HAP-1 (cell line): Measurements from ENCODE around the gene ENC1.

Source experiments
- DNase-seq, 2 experiments: peaks; one replicate each; pipeline ENCODE4 v3.0.0-alpha.2; 2016 to 2020; ENCODE audit warnings: low spot score in 2 of 2
- H3K27me3 ChIP-seq: fragments of 250-450 bp; sonication (Bioruptor Pico); 2 replicates; pipeline ENCODE4 v1.5.1; 2020; ENCODE audit warnings: low read depth, mild to moderate bottlenecking, moderate library complexity
- H3K36me3 ChIP-seq: fragments of 250-450 bp; sonication (Bioruptor Pico); replicated peaks from 2 replicates; pipeline ENCODE4 v1.5.1; 2020; ENCODE audit warnings: mild to moderate bottlenecking
- H3K4me1 ChIP-seq: fragments of 250-450 bp; sonication (Bioruptor Pico); 2 replicates; pipeline ENCODE4 v1.5.1; 2020; ENCODE audit warnings: mild to moderate bottlenecking
- H3K4me3 ChIP-seq: fragments of 250-450 bp; sonication (Bioruptor Pico); 2 replicates; pipeline ENCODE4 v1.5.1; 2020; ENCODE audit warnings: mild to moderate bottlenecking, moderate library complexity
- H3K9me3 ChIP-seq: fragments of 250-450 bp; sonication (Bioruptor Pico); 2 replicates; pipeline ENCODE4 v1.5.1; 2020; ENCODE audit warnings: mild to moderate bottlenecking, moderate library complexity
- in situ Hi-C: fragments of 300-500 bp; cut with MboI; formaldehyde crosslinking; loops from 3 replicates; pipeline ENCODE4 v1.14.3; 2020; ENCODE audit warnings: low sequenced_read_pairs, inconsistent platforms, mixed read lengths

The ENC1 gene

DNA sequence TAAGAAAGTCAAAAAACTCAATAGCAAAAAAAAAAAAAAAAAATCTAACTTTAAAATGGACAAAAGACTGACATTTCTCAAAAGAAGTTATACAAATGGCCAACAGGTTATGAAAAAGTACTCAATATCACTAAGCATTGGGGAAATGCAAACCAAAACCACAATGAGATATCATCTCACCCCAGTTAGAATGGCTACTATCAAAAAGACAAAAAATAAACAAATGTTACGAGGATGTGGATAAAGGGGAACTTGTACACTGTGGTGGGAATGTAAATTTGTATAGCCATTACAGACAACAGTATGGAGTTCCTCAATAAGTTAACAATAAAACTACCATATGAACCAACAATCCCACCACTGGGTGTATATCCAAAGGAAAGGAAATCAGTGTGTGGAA is 37.2 kb downstream of the ENC1 start:
- Histone ChIP-seq H3K27me3 (peaks cover 2% of the 10 kb centered on the region; the same call in 1 of the 2 replicates), H3K9me3 (no peaks in the 10 kb centered on the region), H3K4me1 (no peaks in the 10 kb centered on the region), H3K36me3 (no peaks in the 10 kb centered on the region), H3K4me3 (no peak overlapping the region)
- in situ Hi-C loops: no loop called here
- DNase-seq: no peak

DNA sequence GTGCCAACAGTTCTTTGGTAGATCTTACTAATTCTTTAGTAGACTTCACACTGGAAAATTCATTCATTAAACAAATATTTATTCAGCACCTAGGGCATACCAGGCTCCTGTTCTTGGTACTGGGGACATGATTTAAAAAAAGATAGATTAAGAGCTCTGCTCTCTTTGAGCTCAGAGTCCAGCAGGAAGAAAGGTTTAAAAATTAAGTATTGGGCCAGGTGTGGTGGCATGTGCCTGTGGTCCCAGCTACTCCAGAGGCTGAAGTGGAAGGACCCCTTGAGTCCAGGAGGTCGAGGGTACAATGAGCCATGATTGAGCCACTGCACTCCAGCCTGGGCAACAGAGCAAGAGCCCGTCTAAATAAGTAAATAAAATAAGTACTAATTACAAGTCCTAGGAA is 41.4 kb downstream of the ENC1 start:
- Histone ChIP-seq H3K36me3 (no peaks in the 10 kb centered on the region), H3K4me1 (no peaks in the 10 kb centered on the region), H3K27me3 (0 out of 2 replicates have a peak, but pooled peaks cover 2% of the 10 kb centered on the region), H3K9me3 (no peaks in the 10 kb centered on the region), H3K4me3 (no peak overlapping the region)
- DNase-seq: no peak
- in situ Hi-C loops: no loop called here

DNA sequence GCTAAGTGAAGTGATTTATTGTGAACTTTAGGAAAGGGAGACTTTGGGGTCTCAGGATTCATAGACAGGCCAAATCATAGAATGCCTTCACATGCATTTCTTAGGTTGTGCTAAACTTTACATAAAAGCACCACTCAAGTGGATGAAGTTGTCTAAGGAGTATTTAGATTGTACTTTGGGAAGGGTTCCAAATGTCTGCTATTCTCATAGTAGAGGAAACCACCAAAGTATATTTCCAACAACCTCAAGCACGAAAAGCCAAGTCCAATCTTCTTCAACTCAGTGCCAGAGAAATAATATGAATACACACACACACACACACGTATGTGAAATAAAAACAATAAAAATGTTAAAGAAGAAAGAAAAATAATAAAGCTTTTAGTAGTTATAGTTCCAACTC is 41.8 kb downstream of the ENC1 start:
- no peaks in the 10 kb centered on the region for H3K4me1 ChIP-seq

DNA sequence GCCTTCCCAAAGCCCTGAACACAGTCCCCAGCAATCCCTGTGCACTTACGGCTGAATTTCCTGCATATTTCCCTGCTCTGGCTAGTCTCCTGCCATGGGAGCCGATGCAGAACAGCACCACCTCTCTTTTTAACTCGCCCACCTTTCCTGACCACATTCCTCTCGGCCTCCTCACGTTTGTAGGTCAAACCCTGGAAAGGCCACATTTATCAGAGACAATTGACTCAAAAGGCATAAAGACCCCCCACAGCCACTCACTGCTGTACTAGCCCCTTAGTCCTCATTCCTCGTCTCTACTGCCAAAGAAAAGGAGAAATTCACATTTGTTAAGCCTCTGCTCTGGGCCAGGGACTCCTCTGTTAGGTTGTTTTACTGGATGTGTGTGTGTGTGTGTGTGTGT is 43.6 kb downstream of the ENC1 start:
- no peaks in the 10 kb centered on the region for H3K36me3 ChIP-seq
- no peak for DNase-seq
- no peaks in the 10 kb centered on the region for H3K9me3 ChIP-seq
- no peak overlapping the region for H3K4me3 ChIP-seq
- H3K27me3 ChIP-seq: peaks cover 2% of the 10 kb centered on the region; the same call in 1 of the 2 replicates
- no peaks in the 10 kb centered on the region for H3K4me1 ChIP-seq
- in situ Hi-C loops: no loop called here

More for the DNA sequence above, 41.8 kb downstream of the ENC1 start:
- no peaks in the 10 kb centered on the region for H3K9me3 ChIP-seq
- no peak overlapping the region for H3K4me3 ChIP-seq
- in situ Hi-C loops: no loop called here
- no peak for DNase-seq
- H3K27me3 ChIP-seq: 0 out of 2 replicates have a peak, but pooled peaks cover 2% of the 10 kb centered on the region
- H3K36me3 ChIP-seq: no peaks in the 10 kb centered on the region

DNA sequence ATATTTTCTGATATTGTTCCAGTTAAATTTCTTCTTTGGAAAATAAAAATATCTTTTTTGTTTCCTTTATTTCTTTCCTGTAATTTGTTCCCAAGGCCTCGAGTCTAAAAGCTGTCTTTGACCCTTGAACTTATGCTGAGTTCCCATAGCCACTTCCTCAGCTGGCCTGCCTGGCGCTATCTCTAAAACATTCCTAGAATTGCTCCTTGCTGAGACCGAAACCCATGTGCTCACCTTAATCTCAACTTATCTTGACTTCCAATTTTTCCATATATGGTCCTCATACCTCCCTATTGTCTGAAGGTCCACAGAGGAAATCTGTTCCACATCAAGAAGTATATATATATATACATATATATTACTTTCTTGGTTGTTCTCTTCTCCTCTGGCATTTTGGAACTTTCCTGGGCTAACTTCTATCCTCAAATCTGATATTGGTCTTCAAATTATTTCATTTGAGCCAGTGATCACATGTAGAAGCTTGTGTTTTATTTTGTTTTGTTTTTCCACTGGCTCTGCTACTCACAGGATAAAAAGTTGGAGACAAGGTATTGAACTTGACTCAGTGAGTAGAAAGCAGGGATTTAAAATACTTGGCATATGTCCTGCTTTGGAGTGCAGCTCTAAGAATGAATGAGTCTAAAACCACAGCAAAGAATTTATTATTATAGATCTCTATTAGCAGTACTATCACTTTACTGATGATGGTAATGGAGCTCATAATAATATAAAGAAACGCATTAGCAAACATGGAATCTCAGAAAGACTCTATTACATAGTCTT is 45.2 kb downstream of the ENC1 start:
- H3K9me3 ChIP-seq: no peaks in the 10 kb centered on the region
- no peaks in the 10 kb centered on the region for H3K36me3 ChIP-seq
- no peak for DNase-seq
- no peak overlapping the region for H3K4me3 ChIP-seq
- in situ Hi-C loops: no loop called here
- peaks cover 2% of the 10 kb centered on the region; the same call in 1 of the 2 replicates for H3K27me3 ChIP-seq
- no peaks in the 10 kb centered on the region for H3K4me1 ChIP-seq

DNA sequence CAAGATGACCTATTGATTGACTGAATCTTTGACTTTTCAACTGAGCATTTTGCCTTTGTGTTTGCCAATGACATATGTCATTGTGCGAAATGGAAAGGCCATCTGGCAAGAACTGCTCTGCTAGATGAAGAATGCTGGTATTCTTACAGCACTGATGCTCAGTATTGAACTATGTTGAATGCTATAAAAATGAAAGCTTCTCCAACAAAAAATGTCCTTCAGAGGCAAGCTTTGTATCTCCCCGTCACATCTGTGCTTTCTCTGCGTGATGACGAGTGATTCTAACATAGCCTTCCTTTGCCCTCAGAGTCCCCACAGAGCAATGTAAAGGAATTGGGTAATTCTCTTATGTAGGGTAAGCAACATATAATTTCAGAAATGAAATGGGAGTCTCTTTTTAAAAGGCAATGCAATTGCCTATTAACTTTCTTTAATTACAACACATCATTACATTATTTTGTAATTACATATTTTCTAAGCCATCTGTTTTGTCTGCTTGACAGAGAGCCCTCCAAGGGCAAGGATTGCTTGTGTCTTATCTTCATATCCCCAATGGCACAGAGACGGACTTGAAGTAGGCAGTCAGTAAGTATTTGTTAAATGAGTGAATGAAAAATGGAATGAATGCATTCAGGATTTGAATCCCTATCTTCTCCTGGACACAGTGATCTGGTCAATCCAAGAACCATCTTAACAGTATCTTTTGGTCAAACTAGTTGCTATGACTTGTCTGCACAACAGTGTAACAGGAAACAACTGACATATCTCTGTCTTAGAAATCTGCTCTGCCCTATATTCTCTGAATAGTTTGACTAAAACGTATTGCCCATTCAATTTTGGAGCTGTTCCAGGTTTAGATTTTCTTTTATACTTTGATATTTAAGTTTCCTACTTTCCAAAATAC is 46.1 kb downstream of the ENC1 start:
- Histone ChIP-seq H3K4me3 (no peak overlapping the region), H3K27me3 (peaks cover 3% of the 10 kb centered on the region), H3K36me3 (no peaks in the 10 kb centered on the region), H3K4me1 (no peaks in the 10 kb centered on the region), H3K9me3 (no peaks in the 10 kb centered on the region)
- no peak for DNase-seq
- in situ Hi-C loops: no loop called here

DNA sequence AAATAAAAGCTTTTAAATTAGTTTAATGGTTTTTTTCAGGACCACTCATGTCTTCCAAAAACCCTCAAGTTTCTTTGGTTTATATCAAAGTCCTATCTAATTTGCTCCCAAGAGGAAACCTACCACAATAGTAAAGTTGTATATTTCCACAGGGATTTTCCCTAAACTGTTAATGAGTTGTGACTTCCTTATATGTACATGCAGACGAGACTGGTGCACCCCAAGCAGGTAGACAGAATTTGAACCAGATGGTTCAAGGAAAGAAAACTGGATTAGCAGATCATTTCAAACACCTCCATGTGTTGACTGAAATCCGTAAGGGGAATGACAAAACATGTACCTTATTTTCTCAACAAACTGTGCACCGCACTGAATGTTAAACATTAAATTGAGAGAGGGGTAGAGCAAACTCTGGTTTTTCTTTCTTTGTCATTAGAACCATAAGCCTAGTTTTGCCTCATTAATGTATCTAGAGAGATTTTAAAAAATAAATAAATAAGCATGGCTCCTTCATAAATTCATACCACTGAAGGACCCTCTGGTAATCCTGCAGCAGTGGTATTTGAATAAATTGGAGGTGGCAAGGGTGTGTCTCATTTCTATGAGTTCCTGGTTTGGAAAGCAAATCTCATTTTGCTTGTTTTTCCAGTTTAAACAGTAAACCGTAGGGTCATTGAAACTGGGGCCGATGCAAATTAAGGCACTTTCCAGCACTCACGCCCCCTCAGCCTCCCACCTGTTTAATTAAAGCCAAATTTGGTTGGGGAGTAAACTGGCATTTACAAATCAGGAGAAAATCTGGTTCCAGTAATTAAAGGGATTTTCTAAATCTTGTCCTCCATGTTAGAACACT is 51.1 kb downstream of the ENC1 start:
- Histone ChIP-seq H3K36me3 (no peaks in the 10 kb centered on the region), H3K27me3 (peaks cover 3% of the 10 kb centered on the region), H3K4me1 (no peaks in the 10 kb centered on the region), H3K4me3 (no peak overlapping the region), H3K9me3 (no peaks in the 10 kb centered on the region)
- DNase-seq: no peak
- in situ Hi-C loops: no loop called here

DNA sequence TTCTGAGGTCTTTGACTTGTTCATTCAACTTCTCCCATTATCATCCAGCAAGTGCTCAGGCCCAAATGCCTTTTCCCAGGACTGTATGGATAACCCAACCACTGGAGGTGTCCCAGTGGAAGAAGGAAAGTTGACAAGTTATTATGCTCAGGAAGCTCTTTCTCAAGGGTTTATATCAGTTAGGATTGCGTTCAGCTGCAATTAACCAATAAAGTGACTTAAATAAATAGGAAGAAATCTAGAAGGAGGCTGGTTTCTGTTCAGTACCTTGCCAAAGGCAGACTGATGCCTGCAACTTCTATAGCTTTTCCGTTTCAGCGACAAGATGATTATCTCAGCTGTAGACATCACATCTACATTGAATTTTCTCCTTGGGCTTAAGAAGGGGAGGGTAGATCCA is 52.1 kb downstream of the ENC1 start:
- DNase-seq: no peak
- in situ Hi-C loops: no loop called here
- no peaks in the 10 kb centered on the region for H3K36me3 ChIP-seq
- H3K27me3 ChIP-seq: peaks cover 3% of the 10 kb centered on the region
- H3K4me1 ChIP-seq: no peaks in the 10 kb centered on the region
- H3K4me3 ChIP-seq: no peak overlapping the region
- H3K9me3 ChIP-seq: no peaks in the 10 kb centered on the region

DNA sequence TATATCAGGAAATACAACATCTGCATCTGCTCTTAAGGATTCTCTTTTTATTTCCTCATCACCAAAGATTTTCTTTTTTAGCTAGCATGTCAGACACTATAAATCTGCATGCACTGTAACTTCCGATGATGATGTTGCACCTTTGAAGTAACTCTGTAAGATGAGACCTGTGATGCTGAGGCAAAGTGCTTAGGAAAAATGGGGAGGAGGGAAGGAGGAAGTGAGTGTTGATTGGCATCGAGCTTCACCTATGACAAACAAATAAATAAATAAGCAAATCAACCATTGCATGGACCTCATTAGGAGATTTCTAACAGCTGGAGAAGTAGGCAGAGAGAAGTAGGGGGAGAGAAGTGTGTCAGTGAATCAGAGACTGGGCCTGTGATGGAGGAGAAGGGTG is 52.6 kb downstream of the ENC1 start:
- no peaks in the 10 kb centered on the region for H3K36me3 ChIP-seq
- H3K9me3 ChIP-seq: no peaks in the 10 kb centered on the region
- in situ Hi-C loops: no loop called here
- peaks cover 3% of the 10 kb centered on the region for H3K27me3 ChIP-seq
- no peak for DNase-seq
- H3K4me1 ChIP-seq: no peaks in the 10 kb centered on the region
- H3K4me3 ChIP-seq: no peak overlapping the region

DNA sequence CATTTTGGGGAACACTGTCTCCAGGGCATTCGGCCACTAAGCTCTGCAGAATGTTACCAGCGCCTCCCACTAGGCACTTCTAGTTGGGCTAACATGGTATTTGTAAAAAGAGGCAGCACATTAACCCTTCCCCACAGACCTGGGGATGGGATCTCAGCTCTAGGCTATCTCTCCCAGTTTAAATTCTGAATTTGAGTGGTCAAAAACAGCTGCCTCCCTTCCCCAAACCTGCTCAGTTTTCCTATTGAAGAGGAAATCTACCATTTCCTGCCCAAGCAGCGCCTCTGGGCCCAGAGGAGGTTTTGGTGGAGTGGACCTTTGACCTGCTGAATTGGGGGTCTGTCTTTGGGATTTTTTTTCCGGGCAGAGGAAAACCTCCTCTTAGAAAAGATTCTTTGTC is 53.2 kb downstream of the ENC1 start:
- no peaks in the 10 kb centered on the region for H3K4me1 ChIP-seq
- in situ Hi-C loops: no loop called here
- H3K27me3 ChIP-seq: peaks cover 3% of the 10 kb centered on the region; the same call in 1 of the 2 replicates
- H3K36me3 ChIP-seq: no peaks in the 10 kb centered on the region
- no peak overlapping the region for H3K4me3 ChIP-seq
- DNase-seq: no peak
- no peaks in the 10 kb centered on the region for H3K9me3 ChIP-seq

DNA sequence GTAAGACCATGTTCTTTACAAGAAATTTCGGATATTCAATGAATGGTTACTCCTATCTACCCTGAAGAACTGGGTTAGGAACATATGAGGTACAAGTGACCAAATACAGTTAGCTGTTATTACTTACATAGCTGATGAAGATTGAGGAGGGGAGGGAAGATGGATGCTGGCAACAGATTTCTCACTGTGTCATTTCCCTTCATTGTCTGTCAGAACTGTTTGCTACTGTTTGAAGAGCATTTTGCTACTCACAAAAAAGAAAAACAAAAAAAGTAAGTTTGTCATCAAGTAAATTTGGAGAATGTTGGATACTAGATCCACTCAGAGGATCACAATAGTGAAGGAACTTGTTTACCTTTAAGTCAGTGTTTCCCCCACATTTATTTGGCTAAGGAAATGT is 53.7 kb downstream of the ENC1 start:
- Histone ChIP-seq H3K9me3 (no peaks in the 10 kb centered on the region), H3K36me3 (no peaks in the 10 kb centered on the region), H3K27me3 (peaks cover 3% of the 10 kb centered on the region; the same call in 1 of the 2 replicates), H3K4me1 (no peaks in the 10 kb centered on the region), H3K4me3 (no peak overlapping the region)
- in situ Hi-C loops: no loop called here
- DNase-seq: no peak

DNA sequence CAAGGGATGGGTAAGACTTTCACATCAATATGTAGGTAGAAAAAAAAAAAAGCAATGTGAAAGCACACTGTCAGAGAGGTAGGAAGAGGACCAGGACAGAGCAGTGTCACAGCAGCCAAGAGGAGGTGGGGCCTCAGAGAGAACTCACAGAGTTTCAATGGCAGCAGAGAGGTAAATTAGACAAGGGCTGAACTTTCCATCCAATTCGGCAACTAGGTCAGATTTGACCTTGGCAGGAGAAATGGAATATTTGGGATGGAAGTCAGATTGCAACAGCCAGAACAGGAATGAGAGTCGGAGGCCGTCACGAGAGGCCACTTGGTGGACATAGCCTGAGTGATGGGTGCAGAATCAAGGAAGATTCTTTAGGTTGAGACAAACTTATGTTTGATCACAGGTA is 57.7 kb downstream of the ENC1 start:
- H3K9me3 ChIP-seq: no peaks in the 10 kb centered on the region
- DNase-seq: no peak
- H3K4me1 ChIP-seq: no peaks in the 10 kb centered on the region
- in situ Hi-C loops: no loop called here
- no peak overlapping the region for H3K4me3 ChIP-seq
- H3K27me3 ChIP-seq: no peaks in the 10 kb centered on the region
- no peaks in the 10 kb centered on the region for H3K36me3 ChIP-seq

DNA sequence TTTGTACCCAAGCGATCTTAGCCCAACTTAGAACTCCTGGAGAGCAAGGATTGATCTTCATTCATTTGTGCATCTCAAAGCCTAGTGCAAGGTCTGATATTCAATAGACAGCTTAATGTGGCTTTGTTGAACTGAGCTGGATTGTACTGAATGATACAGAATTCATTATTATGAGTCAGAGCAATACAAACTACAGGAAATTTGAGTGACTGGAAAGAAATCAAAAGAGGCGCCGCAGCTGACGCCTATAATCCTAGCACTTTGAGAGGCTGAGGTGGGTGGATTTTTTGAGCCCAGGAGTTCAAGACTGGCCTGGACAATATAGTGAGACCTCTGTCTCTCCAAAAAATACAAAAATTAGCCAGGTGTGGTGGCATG is 58.6 kb downstream of the ENC1 start:
- no peaks in the 10 kb centered on the region for H3K9me3 ChIP-seq
- no peaks in the 10 kb centered on the region for H3K4me1 ChIP-seq
- in situ Hi-C loops: no loop called here
- no peak overlapping the region for H3K4me3 ChIP-seq
- no peaks in the 10 kb centered on the region for H3K27me3 ChIP-seq
- DNase-seq: no peak
- H3K36me3 ChIP-seq: no peaks in the 10 kb centered on the region
